Liver (tissue), 9 donors: Measurements from ENCODE around the gene TMEM115. TPM values are rescaled to one million over a fixed set of nuclear protein-coding genes. Genes with fewer than 3 reads are reported as not detected.

ENCODE experiments used
- DNase-seq: peaks from one replicate; pipeline ENCODE4 v3.0.0-alpha.2; 2017; ENCODE audit warnings: low spot score
- H3K27ac ChIP-seq, 2 donors: one replicate each; pipeline ENCODE4 v1.7.0; 2013; ENCODE audit warnings: inconsistent platforms in 2 of 2, low read length in 2 of 2, control low read depth in 1 of 2, low read depth in 1 of 2, mild to moderate bottlenecking in 1 of 2
- H3K27me3 ChIP-seq, 4 donors: one replicate each; pipeline versions ENCODE4 v1.6.1 to v1.7.0; 2013; ENCODE audit warnings: low read length in 3 of 4, inconsistent platforms in 1 of 4, mild to moderate bottlenecking in 1 of 4, moderate library complexity in 1 of 4; ENCODE audit not compliant: control insufficient read depth in 4 of 4, insufficient read depth in 4 of 4
- H3K36me3 ChIP-seq, 4 donors: one replicate each; pipeline versions ENCODE4 v1.6.1 to v1.7.0; 2013; ENCODE audit warnings: low read length in 3 of 4, mild to moderate bottlenecking in 3 of 4, low read depth in 1 of 4, moderate library complexity in 1 of 4; ENCODE audit not compliant: control insufficient read depth in 4 of 4, insufficient read depth in 3 of 4
- H3K4me1 ChIP-seq, 4 donors: one replicate each; pipeline versions ENCODE4 v1.6.1 to v1.7.0; 2013; ENCODE audit warnings: low read length in 3 of 4, mild to moderate bottlenecking in 3 of 4, moderate library complexity in 1 of 4; ENCODE audit not compliant: control insufficient read depth in 4 of 4, insufficient read depth in 4 of 4
- H3K4me3 ChIP-seq, 3 donors: one replicate each; pipeline versions ENCODE4 v1.6.1 to v1.7.0; 2013; ENCODE audit warnings: low read length in 3 of 3, control low read depth in 1 of 3, low read depth in 1 of 3, mild to moderate bottlenecking in 1 of 3
- H3K9ac ChIP-seq, 2 donors: one replicate each; pipeline ENCODE4 v1.7.0; 2013; ENCODE audit warnings: low read length in 2 of 2, mild to moderate bottlenecking in 2 of 2, moderate library complexity in 2 of 2, control low read depth in 1 of 2, low read depth in 1 of 2
- H3K9me3 ChIP-seq, 4 donors: one replicate each; pipeline versions ENCODE4 v1.6.1 to v1.7.0; 2013; ENCODE audit warnings: low read length in 3 of 4; ENCODE audit not compliant: control insufficient read depth in 4 of 4
- CTCF ChIP-seq: fragments of 150-350 bp; IDR thresholded peaks from 2 replicates; pipeline ENCODE4 v1.5.1; 2017; ENCODE audit warnings: improper control_type of control experiment, low read depth, low read length; ENCODE audit not compliant: missing input control
- FOXA1 ChIP-seq: IDR thresholded peaks from 2 replicates; pipeline ENCODE4 v1.6.1; 2016; ENCODE audit warnings: antibody characterized with exemption
- HNF4A ChIP-seq, 2 donors: conservative IDR thresholded peaks; 2 replicates each; pipeline ENCODE4 v1.6.1; 2016; ENCODE audit warnings: antibody characterized with exemption in 2 of 2, mild to moderate bottlenecking in 2 of 2
- HNF4G ChIP-seq: IDR thresholded peaks from 2 replicates; pipeline ENCODE4 v1.6.1; 2016; ENCODE audit warnings: antibody characterized with exemption
- JUND ChIP-seq, 2 donors: IDR thresholded peaks; 2 replicates each; pipeline ENCODE4 v1.6.1; 2016; ENCODE audit warnings: antibody characterized with exemption in 2 of 2
- NR2F2 ChIP-seq: IDR thresholded peaks from 2 replicates; pipeline ENCODE4 v1.6.1; 2016; ENCODE audit warnings: antibody characterized with exemption
- RXRA ChIP-seq, 2 donors: IDR thresholded peaks; 2 replicates each; pipeline ENCODE4 v1.6.1; 2017 to 2018; ENCODE audit warnings: antibody characterized with exemption in 2 of 2, mild to moderate bottlenecking in 1 of 2
- SP1 ChIP-seq: IDR thresholded peaks from 2 replicates; pipeline ENCODE4 v1.6.1; 2018; ENCODE audit warnings: antibody characterized with exemption, mild to moderate bottlenecking
- WGBS: extraction: QIAGEN DNeasy Blood & Tissue Kit; methylation state at CpG from one replicate; pipeline ENCODE4 v1.1.7; 2013; 5-methylcytosine and 5-hydroxymethylcytosine counted together
- polyA plus RNA-seq, 2 donors: library from polyadenylated mRNA; stranded (reverse) in 1 of 2; unstranded in 1 of 2; fragments of 200-250 nt in 1 of 2; fragments of >200 nt in 1 of 2; fragmentation: Nextera tagmentation in 1 of 2; extraction: Ambion mirVana in 1 of 2; gene quantifications; one replicate each; pipeline versions ENCODE4 v1.2.1 to v1.2.3, GENCODE V29; 2013 to 2015
- total RNA-seq, 2 donors: library from RNA; depleted of rRNA; stranded (reverse); fragments of >200 nt; gene quantifications; one replicate each; pipeline ENCODE4 v1.2.3, GENCODE V29; 2014
- TF ChIP-seq, protein P1 (sequence below): IDR thresholded peaks from 2 replicates; pipeline ENCODE4 v1.6.1; 2016; ENCODE audit warnings: antibody characterized with exemption, mild to moderate bottlenecking
- TF ChIP-seq, protein P2 (sequence below): IDR thresholded peaks from 2 replicates; pipeline ENCODE4 v1.6.1; 2016; ENCODE audit warnings: antibody characterized with exemption
- donor health status: healthy.
- donor health status: healthy.
- donor health status: healthy.
- donor health status: healthy.
- donor health status: healthy.

TMEM115 gene
- total and polyA plus RNA-seq, 4 donors: 18.6 to 23.0 (median 19.8) TPM

GRCh38 chr3:50320853-50321335, 38.4 kb downstream of the TMEM115 start:
- TF ChIP-seq CTCF: peak; percentile 19
- TF ChIP-seq, protein P1, sequence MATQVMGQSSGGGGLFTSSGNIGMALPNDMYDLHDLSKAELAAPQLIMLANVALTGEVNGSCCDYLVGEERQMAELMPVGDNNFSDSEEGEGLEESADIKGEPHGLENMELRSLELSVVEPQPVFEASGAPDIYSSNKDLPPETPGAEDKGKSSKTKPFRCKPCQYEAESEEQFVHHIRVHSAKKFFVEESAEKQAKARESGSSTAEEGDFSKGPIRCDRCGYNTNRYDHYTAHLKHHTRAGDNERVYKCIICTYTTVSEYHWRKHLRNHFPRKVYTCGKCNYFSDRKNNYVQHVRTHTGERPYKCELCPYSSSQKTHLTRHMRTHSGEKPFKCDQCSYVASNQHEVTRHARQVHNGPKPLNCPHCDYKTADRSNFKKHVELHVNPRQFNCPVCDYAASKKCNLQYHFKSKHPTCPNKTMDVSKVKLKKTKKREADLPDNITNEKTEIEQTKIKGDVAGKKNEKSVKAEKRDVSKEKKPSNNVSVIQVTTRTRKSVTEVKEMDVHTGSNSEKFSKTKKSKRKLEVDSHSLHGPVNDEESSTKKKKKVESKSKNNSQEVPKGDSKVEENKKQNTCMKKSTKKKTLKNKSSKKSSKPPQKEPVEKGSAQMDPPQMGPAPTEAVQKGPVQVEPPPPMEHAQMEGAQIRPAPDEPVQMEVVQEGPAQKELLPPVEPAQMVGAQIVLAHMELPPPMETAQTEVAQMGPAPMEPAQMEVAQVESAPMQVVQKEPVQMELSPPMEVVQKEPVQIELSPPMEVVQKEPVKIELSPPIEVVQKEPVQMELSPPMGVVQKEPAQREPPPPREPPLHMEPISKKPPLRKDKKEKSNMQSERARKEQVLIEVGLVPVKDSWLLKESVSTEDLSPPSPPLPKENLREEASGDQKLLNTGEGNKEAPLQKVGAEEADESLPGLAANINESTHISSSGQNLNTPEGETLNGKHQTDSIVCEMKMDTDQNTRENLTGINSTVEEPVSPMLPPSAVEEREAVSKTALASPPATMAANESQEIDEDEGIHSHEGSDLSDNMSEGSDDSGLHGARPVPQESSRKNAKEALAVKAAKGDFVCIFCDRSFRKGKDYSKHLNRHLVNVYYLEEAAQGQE: no peak
- no peak for TF ChIP-seq HNF4G
- peak; percentile 77 for DNase-seq
- H3K9ac ChIP-seq: peak overlapping the region; percentile 86 to 97
- peaks cover 0 to 14% (median 4%) of the 10 kb centered on the region in 4 donors for H3K36me3 ChIP-seq
- H3K4me1 ChIP-seq: peaks cover 15 to 66% (median 53%) of the 10 kb centered on the region in 4 donors
- H3K27ac ChIP-seq: peak overlapping the region; percentile 98 to 99
- no peaks in the 10 kb centered on the region for H3K27me3 ChIP-seq
- H3K4me3 ChIP-seq: peak overlapping the region; percentile 81 to 96 (median 95)
- H3K9me3 ChIP-seq: no peaks in the 10 kb centered on the region
- under 1% methylated on average over 45 of the region's 45 CpGs for WGBS

- Histone ChIP-seq H3K9ac (peak overlapping the region; percentile 86 to 97), H3K4me1 (peaks cover 15 to 62% (median 53%) of the 10 kb centered on the region in 4 donors), H3K36me3 (peaks cover 0 to 10% (median 2%) of the 10 kb centered on the region in 4 donors), H3K27ac (peak overlapping the region; percentile 98 to 99), H3K9me3 (no peaks in the 10 kb centered on the region), H3K27me3 (no peaks in the 10 kb centered on the region), H3K4me3 (peak overlapping the region; percentile 81 to 96 (median 95))
- TF ChIP-seq, protein P2, sequence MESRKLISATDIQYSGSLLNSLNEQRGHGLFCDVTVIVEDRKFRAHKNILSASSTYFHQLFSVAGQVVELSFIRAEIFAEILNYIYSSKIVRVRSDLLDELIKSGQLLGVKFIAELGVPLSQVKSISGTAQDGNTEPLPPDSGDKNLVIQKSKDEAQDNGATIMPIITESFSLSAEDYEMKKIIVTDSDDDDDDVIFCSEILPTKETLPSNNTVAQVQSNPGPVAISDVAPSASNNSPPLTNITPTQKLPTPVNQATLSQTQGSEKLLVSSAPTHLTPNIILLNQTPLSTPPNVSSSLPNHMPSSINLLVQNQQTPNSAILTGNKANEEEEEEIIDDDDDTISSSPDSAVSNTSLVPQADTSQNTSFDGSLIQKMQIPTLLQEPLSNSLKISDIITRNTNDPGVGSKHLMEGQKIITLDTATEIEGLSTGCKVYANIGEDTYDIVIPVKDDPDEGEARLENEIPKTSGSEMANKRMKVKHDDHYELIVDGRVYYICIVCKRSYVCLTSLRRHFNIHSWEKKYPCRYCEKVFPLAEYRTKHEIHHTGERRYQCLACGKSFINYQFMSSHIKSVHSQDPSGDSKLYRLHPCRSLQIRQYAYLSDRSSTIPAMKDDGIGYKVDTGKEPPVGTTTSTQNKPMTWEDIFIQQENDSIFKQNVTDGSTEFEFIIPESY: no peak
- no peak for TF ChIP-seq RXRA (IDR thresholded peaks at IDR 0.05)
- TF ChIP-seq SP1: no peak
- TF ChIP-seq NR2F2: no peak
- TF ChIP-seq HNF4A (conservative IDR thresholded peaks at IDR 0.05): no peak
- no peak for TF ChIP-seq CTCF
- TF ChIP-seq JUND (IDR thresholded peaks at IDR 0.05): no peak
- no peak for TF ChIP-seq FOXA1
- DNase-seq: no peak
- WGBS: 80% methylated on average over 29 of the region's 29 CpGs
Observed at GRCh38 chr3:50319894-50320625, 39.3 kb downstream of the TMEM115 start.
